ENCODE measurements around the gene TAS2R30.
A peak's percentile ranks its signal among the peaks of the same experiment; 100 is the strongest.

The TAS2R30 gene, protein sequence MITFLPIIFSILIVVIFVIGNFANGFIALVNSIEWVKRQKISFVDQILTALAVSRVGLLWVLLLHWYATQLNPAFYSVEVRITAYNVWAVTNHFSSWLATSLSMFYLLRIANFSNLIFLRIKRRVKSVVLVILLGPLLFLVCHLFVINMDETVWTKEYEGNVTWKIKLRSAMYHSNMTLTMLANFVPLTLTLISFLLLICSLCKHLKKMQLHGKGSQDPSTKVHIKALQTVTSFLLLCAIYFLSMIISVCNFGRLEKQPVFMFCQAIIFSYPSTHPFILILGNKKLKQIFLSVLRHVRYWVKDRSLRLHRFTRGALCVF

DNA sequence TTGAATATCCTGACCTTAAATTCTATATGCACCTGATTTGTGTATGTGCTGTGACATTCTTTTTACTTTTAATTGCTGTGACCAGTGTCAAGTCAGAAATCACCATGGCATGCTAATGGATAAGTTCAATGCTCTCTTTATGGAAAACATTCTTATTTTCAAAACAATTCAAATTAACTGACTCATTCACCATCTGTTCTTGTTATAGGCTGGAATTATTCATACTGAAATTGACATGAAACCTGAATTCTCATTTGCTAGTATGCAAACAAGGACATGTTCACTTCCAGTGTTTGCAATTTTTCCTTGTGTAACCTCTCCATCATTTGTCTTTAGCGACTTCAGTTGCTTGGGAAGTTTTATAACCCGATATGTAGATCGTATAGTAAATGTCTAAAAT is at the start of gene TAS2R30:
Gene TAS2R30 (minus strand): TSS at position 340 of the 400 bp plus-strand sequence. CDS start 400 bp downstream, outside the sequence.
- DNase-seq (ENCODE audit: low read depth in 2 of 2): no peak

DNA sequence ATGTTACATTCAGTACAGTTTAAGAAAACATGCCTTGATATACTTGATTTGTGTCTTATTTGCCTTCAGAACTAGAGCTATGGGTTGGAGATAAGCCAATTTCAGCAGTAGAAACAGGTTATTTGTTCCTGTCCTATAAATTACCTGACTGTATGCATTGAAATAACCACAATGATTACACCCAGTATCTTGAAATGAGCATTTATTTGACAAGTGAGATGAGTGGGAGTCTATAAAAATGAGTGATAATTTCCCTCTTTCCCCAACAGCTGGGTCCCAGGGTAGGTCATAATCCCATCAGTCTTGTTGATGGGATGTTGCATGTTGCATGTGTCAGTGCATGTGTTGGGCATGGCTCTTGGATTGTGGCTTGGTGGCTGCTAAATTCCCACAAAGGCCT is 48.6 kb upstream of the TAS2R30 start:
- no peak for DNase-seq (ENCODE audit: low read depth in 2 of 2)

DNA sequence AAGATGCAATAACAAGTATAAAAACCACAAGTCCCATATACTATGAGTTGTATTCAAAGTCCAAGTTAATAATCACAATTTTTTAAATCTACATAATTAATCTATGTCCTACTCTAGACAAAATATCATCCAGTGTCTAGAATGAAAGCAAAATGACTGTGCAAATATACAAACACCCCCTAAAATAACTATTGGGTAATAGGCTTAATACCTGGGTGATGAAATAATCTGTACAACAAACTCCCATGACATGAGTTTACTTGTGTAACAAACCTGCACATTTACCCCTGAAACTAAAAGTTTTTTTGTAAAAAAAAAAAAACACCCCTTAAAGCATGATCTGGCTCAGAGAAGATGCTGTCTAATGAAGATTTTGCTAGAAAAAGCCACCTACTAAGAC is 48.1 kb upstream of the TAS2R30 start:
- DNase-seq (ENCODE audit: low read depth in 2 of 2): no peak

DNA sequence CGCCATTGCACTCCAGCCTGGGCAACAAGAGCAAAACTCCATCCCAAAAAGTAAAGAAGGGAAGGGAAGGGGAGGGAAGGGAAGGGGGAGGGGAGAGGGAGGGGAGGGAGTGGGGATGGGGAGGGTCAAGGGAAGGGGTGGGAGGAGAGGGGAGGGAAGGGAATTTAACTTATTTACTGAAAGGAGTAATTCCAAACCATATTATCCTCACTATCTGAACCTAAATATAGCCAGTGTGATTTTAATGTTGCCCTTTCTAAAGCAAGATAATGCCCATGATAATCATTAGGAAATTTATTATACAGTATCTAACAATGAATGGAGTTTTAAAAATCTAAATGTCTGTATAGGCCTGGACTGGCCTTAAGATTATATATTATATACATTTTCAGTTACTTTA is 43.8 kb upstream of the TAS2R30 start:
- DNase-seq (ENCODE audit: low read depth in 2 of 2): no peak

DNA sequence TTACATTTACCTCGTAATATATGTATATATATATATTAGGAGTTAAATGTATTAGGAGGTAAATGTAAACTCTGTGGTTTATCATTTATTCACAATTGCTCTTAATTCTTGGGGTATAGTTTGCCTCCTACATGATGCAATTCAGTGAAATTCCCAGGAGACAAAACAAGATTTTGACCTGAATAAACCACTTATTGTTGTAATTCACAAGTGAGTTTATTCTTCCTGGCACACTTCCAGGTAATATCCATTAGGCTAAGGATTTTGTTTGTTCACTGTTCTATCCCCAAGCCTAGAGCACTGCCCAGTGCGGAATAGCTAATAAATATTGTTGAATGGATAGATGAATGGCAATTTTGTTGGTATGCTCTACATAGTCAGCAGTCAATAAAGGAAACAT is 39.6 kb upstream of the TAS2R30 start:
- DNase-seq (ENCODE audit: low read depth in 2 of 2): peak; percentile 5 to 8

GRCh38 chr12:11171969-11172675 is 37.7 kb upstream of the TAS2R30 start:
- no peak for DNase-seq (ENCODE audit: low read depth in 2 of 2)

- DNase-seq (ENCODE audit: low read depth in 2 of 2): peak; percentile 85 to 87
Observed at GRCh38 chr12:11171145-11171968, 36.9 kb upstream of the TAS2R30 start, which contains the start of gene SMIM10L1. Gene SMIM10L1 (plus strand): TSS chr12:11171194. CDS start chr12:11171357, 163 bp downstream.

DNA sequence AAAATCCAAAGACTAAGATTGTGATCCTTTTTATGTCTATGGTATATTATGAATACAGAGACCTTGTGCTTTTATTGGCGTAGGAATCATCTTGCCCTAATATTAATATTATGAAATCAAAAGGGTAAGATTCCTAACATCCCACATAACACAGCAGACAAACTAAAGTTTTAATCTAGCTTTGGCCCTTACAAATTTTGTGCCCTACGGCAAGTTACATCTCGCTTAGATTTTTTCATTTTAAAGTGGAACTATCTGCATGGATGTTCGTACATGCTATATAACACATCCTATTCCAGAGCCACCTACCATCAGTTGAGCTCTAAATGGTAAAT is 36.3 kb upstream of the TAS2R30 start:
- no peak for DNase-seq (ENCODE audit: low read depth in 2 of 2)

DNA sequence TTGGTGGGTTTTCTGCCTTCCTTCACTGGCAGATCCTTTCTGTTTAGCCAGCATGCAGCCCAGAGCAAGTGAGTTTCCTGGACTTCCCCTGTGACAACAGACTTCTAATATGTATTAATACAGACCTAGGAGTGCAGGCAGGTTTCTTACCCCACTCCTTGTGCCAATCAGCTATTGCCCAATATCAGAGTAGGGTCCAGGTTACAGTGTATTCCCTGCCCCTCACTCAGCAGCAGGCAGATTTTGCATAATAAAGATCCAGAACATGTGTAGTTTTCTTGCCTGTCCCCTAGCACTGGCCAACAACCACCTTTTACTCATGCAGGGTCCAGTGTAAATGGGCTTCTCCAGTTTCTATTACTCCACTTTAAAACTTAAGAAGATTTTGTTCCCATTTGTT is 31.9 kb upstream of the TAS2R30 start:
- no peak for DNase-seq (ENCODE audit: low read depth in 2 of 2)

- DNase-seq (ENCODE audit: low read depth in 2 of 2): no peak
Observed at GRCh38 chr12:11164384-11164783, 29.9 kb upstream of the TAS2R30 start.

DNA sequence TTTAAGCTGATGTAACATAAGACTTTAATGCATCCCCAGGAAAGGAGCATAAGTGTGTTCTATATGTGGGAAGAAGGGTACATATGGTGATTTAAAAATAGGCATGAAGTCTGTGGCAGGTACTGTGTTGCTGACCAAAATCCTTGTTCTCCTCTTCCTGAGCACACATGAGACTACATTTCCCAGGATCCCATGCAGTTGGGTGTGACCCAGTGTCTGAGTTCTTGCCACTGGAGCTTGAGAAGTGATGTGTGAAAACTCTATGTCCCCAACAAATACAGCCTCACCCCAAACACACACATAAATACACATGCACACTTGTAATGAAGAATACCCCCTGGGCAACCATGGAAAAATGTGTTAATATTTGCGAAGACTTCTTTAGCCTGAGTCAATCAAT is 28.1 kb upstream of the TAS2R30 start:
- no peak for DNase-seq (ENCODE audit: low read depth in 2 of 2)

DNA sequence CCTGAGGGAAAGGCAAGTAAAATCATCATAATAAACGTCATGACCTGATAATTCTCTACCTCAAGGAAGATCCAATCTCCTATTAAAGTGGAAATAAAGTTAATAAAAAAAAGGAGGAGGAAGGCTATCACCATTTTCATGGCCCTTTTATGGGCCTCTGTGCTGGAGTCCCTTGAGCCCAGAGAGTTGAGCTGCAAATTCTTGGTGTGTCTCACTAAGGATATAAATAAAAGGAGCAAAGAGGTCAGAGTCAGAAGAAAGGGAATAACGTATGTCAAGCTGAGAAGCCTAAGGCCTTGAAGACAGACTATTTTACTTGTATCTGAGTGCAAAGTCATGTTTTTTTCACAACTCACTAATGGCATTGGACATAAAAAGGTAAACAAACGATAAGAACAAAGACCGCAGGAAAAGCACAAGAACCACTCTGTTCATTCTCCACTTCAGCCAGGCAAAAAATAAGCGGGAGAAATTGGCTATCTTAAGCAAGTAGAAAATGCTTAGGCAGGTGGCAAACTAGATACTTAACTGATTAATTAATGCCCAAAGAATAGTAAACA is 24.5 kb upstream of the TAS2R30 start:
- no peak for DNase-seq (ENCODE audit: low read depth in 2 of 2)

GRCh38 chr12:11154400-11154925 is 20.0 kb upstream of the TAS2R30 start:
- DNase-seq (ENCODE audit: low read depth in 2 of 2): no peak

DNA sequence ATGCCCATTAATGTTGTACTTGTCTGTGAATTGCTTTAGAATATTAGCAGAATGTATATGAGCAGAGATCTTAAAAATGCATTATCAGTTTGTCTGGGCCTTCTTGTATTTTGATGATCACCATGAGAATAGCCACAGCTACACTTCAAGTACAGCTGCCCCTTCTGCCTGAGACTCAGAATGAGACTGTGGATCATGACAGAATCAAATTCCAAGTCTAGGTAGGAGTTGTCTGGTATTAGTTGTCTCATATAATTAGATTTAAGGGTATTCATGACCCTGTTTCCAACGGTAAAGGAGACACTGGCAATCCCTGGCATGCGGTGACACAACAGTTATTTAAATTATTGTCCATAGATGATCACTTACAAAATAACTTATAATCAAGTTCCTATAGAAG is 18.3 kb upstream of the TAS2R30 start:
- DNase-seq (ENCODE audit: low read depth in 2 of 2): no peak

- DNase-seq (ENCODE audit: low read depth in 2 of 2): no peak
Observed at GRCh38 chr12:11150832-11151231, 16.4 kb upstream of the TAS2R30 start.

DNA sequence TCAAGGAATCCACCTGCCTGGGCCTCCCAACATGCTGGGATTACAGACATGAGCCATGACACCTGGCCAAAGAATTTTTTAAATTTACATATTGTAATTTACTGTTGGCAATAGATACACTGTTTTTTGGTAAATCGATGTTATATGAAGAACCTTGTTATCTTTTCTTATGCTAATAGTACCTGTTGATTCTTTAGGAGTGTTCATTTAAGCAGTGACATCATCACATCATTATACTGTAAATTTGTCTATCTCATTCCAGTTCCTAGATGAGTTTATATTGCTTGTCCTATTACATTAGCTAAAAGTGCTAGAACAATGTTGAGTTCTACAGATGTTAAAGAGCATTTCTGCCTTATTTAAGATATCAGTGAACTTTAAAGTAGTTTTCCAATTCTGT is 13.0 kb upstream of the TAS2R30 start:
- DNase-seq (ENCODE audit: low read depth in 2 of 2): no peak

GRCh38 chr12:11144297-11144696 is 9.9 kb upstream of the TAS2R30 start:
- DNase-seq (ENCODE audit: low read depth in 2 of 2): no peak

GRCh38 chr12:11143352-11143751 is 8.9 kb upstream of the TAS2R30 start:
- DNase-seq (ENCODE audit: low read depth in 2 of 2): no peak

DNA sequence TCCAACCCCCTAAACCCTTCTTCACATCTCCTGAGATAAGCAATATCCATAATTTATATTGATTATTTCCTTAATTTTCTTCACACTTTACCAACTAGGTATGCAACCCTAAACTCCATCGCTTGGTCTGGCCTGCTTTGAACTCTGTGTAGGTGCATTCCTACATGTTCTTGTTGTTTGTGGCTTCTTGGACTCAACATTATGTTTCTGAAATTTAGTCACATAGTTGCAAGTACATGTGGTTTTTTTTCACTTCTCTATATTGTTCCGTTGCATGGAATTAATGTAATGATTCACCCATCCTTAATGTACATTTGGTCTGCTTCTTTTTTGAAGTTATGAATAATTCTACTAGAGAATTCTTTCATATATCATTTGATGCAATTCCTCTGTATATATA is 1.6 kb upstream of the TAS2R30 start:
- no peak for DNase-seq (ENCODE audit: low read depth in 2 of 2)

DNA sequence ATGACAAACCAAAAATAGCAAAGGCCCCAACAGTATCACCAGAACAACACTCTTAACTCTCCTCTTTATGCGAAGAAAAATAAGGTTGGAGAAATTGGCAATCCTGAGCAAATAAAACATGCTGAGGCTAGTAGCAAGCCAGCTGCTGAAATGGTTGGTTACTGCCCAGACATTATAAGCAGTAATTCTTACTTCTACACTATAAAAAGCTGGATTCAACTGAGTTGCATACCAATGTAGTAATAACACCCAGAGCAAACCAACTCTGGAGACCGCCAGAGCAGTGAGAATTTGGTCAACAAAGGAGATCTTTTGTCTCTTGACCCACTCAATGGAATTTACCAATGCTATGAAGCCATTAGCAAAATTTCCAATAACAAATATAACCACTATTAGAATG is 628 bp downstream of the TAS2R30 start:
- no peak for DNase-seq (ENCODE audit: low read depth in 2 of 2)

DNA sequence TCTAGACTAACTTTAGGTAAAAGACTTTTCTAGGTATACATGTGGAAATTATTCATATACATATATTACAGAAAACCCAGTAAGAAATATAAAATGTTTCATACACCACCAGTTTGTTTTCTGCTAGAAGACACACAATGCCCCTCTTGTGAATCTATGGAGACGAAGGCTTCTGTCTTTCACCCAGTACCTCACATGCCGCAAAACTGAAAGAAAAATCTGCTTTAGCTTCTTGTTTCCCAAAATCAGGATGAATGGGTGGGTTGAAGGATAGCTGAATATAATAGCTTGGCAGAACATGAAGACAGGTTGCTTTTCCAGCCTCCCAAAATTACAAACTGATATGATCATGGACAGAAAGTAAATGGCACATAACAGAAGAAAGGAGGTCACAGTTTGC is 1.3 kb downstream of the TAS2R30 start:
- no peak for DNase-seq (ENCODE audit: low read depth in 2 of 2)

DNA sequence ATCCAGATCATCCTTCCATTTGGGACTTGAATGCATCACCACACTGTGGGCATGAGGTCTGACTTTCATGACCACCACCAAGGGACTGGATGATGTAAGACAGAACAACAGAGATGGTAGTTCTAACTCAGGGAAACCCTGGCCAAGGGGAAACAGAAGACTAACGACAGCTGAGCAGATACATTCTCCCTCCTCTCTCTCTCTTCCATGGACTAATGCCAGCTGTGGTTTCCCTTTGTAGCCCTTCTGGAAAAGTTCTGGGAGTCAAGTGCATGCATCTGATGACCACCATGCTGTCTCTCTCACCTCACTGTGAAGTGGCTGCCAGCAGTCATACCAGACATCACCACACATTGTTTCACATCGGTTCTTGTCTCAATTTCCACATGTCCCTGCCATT is 3.4 kb downstream of the TAS2R30 start:
- DNase-seq (ENCODE audit: low read depth in 2 of 2): no peak

Data from fibroblast of skin of left biceps (primary cell).